ENCODE data around the gene PAX7. TPM values are rescaled to one million over a fixed set of nuclear protein-coding genes. Genes with fewer than 3 reads are reported as not detected.

PAX7 gene
- polyA plus RNA-seq, 1 donor from 2014 or later, result not detected

DNA sequence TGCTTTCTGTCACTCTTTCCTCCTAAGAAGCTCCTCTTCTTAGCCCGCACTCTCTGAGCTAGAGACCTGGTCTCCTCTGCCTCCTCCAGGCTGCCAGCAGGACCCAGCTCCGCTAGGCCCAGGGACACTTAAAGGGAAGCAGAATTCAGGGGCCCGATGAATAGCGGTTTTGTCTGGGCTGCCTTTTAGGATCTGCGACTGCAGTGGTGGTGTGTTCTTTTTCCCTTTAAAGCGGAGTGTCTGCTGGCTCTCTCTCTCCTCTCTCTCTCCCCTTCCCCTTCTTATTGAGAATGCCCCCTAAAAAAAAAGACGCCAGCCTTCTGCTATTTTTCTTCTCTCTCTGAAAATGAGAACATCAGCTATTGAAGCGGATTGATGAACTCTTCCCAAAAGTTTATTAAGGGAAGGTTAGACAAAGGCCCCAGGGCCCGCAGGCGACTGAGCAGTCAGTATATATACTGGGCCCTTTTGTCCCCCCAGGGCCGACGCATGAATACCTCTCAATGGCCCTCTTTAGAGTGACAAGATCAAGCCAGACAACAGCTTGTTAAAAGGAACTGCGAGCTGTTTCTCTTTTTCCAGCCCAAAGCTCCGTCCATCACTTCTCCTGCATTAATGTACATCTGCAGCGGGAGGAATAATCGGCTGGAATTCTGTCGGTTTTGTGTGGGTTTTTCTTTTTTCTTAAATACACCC is 27.0 kb downstream of the PAX7 start:
- Histone ChIP-seq H3K9ac (ENCODE audit: low read length) (no peak overlapping the region), H3K4me3 (ENCODE audit: low read length) (no peak overlapping the region), H3K36me3 (ENCODE audit: insufficient read depth, low read length) (no peaks in the 10 kb centered on the region), H3K79me2 (replicated peaks; ENCODE audit: insufficient read depth, low read length) (no peaks in the 10 kb centered on the region), H3K4me2 (ENCODE audit: low read length) (no peak overlapping the region), H4K20me1 (ENCODE audit: insufficient read depth) (no peaks in the 10 kb centered on the region), H3K9me2 (ENCODE audit: insufficient read depth, low read length) (no peaks in the 10 kb centered on the region), H2AFZ (ENCODE audit: low read depth, low read length) (no peak overlapping the region), H3K27ac (ENCODE audit: low read length) (no peak overlapping the region), H3K9me3 (ENCODE audit: low read length) (no peaks in the 10 kb centered on the region), H3F3A (ENCODE audit: insufficient read depth, low read length, poor library complexity, severe bottlenecking) (no peaks in the 10 kb centered on the region), H3K27me3 (ENCODE audit: insufficient read depth, low read depth, low read length) (peaks cover 19% of the 10 kb centered on the region)
- TF ChIP-seq, protein P1, sequence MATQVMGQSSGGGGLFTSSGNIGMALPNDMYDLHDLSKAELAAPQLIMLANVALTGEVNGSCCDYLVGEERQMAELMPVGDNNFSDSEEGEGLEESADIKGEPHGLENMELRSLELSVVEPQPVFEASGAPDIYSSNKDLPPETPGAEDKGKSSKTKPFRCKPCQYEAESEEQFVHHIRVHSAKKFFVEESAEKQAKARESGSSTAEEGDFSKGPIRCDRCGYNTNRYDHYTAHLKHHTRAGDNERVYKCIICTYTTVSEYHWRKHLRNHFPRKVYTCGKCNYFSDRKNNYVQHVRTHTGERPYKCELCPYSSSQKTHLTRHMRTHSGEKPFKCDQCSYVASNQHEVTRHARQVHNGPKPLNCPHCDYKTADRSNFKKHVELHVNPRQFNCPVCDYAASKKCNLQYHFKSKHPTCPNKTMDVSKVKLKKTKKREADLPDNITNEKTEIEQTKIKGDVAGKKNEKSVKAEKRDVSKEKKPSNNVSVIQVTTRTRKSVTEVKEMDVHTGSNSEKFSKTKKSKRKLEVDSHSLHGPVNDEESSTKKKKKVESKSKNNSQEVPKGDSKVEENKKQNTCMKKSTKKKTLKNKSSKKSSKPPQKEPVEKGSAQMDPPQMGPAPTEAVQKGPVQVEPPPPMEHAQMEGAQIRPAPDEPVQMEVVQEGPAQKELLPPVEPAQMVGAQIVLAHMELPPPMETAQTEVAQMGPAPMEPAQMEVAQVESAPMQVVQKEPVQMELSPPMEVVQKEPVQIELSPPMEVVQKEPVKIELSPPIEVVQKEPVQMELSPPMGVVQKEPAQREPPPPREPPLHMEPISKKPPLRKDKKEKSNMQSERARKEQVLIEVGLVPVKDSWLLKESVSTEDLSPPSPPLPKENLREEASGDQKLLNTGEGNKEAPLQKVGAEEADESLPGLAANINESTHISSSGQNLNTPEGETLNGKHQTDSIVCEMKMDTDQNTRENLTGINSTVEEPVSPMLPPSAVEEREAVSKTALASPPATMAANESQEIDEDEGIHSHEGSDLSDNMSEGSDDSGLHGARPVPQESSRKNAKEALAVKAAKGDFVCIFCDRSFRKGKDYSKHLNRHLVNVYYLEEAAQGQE (IDR thresholded peaks at IDR 0.05; ENCODE audit: borderline replicate concordance), result no peak
- TF ChIP-seq, protein P2, sequence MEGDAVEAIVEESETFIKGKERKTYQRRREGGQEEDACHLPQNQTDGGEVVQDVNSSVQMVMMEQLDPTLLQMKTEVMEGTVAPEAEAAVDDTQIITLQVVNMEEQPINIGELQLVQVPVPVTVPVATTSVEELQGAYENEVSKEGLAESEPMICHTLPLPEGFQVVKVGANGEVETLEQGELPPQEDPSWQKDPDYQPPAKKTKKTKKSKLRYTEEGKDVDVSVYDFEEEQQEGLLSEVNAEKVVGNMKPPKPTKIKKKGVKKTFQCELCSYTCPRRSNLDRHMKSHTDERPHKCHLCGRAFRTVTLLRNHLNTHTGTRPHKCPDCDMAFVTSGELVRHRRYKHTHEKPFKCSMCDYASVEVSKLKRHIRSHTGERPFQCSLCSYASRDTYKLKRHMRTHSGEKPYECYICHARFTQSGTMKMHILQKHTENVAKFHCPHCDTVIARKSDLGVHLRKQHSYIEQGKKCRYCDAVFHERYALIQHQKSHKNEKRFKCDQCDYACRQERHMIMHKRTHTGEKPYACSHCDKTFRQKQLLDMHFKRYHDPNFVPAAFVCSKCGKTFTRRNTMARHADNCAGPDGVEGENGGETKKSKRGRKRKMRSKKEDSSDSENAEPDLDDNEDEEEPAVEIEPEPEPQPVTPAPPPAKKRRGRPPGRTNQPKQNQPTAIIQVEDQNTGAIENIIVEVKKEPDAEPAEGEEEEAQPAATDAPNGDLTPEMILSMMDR (IDR thresholded peaks at IDR 0.05; ENCODE audit: poor library complexity, severe bottlenecking), result no peak
- TF ChIP-seq TAF1 (IDR thresholded peaks at IDR 0.05; ENCODE audit: low read depth) (no peak), SMC3 (conservative IDR thresholded peaks at IDR 0.05; ENCODE audit: poor library complexity) (no peak), POLR2AphosphoS5 (IDR thresholded peaks at IDR 0.05) (no peak), EZH2 (IDR thresholded peaks at IDR 0.05; ENCODE audit: borderline replicate concordance, insufficient read depth, low read length, poor library complexity, severe bottlenecking) (no peak), MXI1 (conservative IDR thresholded peaks at IDR 0.05; ENCODE audit: poor library complexity, severe bottlenecking) (no peak), EP300 (conservative IDR thresholded peaks at IDR 0.05; ENCODE audit: poor library complexity, severe bottlenecking) (no peak), RAD21 (conservative IDR thresholded peaks at IDR 0.05) (no peak)

- no peak for TF ChIP-seq TAF1 (IDR thresholded peaks at IDR 0.05; ENCODE audit: low read depth)
- no peak for TF ChIP-seq POLR2AphosphoS5 (IDR thresholded peaks at IDR 0.05)
- no peak for TF ChIP-seq EP300 (conservative IDR thresholded peaks at IDR 0.05; ENCODE audit: poor library complexity, severe bottlenecking)
- TF ChIP-seq EZH2 (IDR thresholded peaks at IDR 0.05; ENCODE audit: borderline replicate concordance, insufficient read depth, low read length, poor library complexity, severe bottlenecking), result no peak
- TF ChIP-seq, protein P1 (IDR thresholded peaks at IDR 0.05; ENCODE audit: borderline replicate concordance), result no peak
- TF ChIP-seq, protein P2 (IDR thresholded peaks at IDR 0.05; ENCODE audit: poor library complexity, severe bottlenecking), result no peak
- TF ChIP-seq RAD21 (conservative IDR thresholded peaks at IDR 0.05), result no peak
- no peak for TF ChIP-seq MXI1 (conservative IDR thresholded peaks at IDR 0.05; ENCODE audit: poor library complexity, severe bottlenecking)
- no peak for TF ChIP-seq SMC3 (conservative IDR thresholded peaks at IDR 0.05; ENCODE audit: poor library complexity)
- H3K27me3 ChIP-seq (ENCODE audit: insufficient read depth, low read depth, low read length), result peaks cover 7% of the 10 kb centered on the region
- H3K4me3 ChIP-seq (ENCODE audit: low read length), result no peak overlapping the region
Observed at GRCh38 chr1:18658831-18659230, 28.2 kb downstream of the PAX7 start.

More at GRCh38 chr1:18658831-18659230, 28.2 kb downstream of the PAX7 start:
- Histone ChIP-seq H4K20me1 (ENCODE audit: insufficient read depth) (no peaks in the 10 kb centered on the region), H3K4me2 (ENCODE audit: low read length) (no peak overlapping the region), H3K36me3 (ENCODE audit: insufficient read depth, low read length) (no peaks in the 10 kb centered on the region), H3K9me3 (ENCODE audit: low read length) (no peaks in the 10 kb centered on the region), H3K79me2 (replicated peaks; ENCODE audit: insufficient read depth, low read length) (no peaks in the 10 kb centered on the region), H3K9me2 (ENCODE audit: insufficient read depth, low read length) (no peaks in the 10 kb centered on the region), H3F3A (ENCODE audit: insufficient read depth, low read length, poor library complexity, severe bottlenecking) (no peaks in the 10 kb centered on the region), H3K9ac (ENCODE audit: low read length) (no peak overlapping the region), H2AFZ (ENCODE audit: low read depth, low read length) (no peak overlapping the region), H3K27ac (ENCODE audit: low read length) (no peak overlapping the region)
